ENCODE results near the gene KLHDC7A. TPM values are rescaled to one million over a fixed set of nuclear protein-coding genes. Genes with fewer than 3 reads are reported as not detected.

The KLHDC7A gene
- total and polyA plus RNA-seq, 2 donors (not counting 3 experiments of a cell fraction or from before 2014, with no cell fraction given), result not detected

- no TSS peak for BruUV-seq (replicated peaks)
- H2AFZ ChIP-seq (ENCODE audit: low read depth, low read length), result no peak overlapping the region
- no peaks in the 10 kb centered on the region for H3K36me3 ChIP-seq (ENCODE audit: control insufficient read depth in 2 of 2, extremely low read depth in 1 of 2, insufficient read depth in 2 of 2, low read length in 2 of 2)
- CTCF ChIA-PET, result no interaction called here
- DNase-seq (ENCODE audit: low read depth, low spot score) (no peak), FAIRE-seq (no peak)
- no peaks in the 10 kb centered on the region for H3K27me3 ChIP-seq (ENCODE audit: control insufficient read depth in 2 of 2, insufficient read depth in 2 of 2, low read length in 2 of 2)
- H3K4me1 ChIP-seq (ENCODE audit: control insufficient read depth, extremely low read depth, insufficient read depth, low read length), result no peaks in the 10 kb centered on the region
- intact Hi-C loops (cut with micrococcal nuclease), result no loop called here
- peaks cover 3% of the 10 kb centered on the region for H3K9me3 ChIP-seq (replicated peaks; ENCODE audit: control insufficient read depth, insufficient read depth, low read length)
- no peaks in the 10 kb centered on the region for H3K9me1 ChIP-seq (replicated peaks; ENCODE audit: control insufficient read depth, extremely low read depth, insufficient read depth, low read length)
- no peak overlapping the region for H3K4me2 ChIP-seq (ENCODE audit: insufficient read depth, low read length)
- H3K9ac ChIP-seq (replicated peaks; ENCODE audit: extremely low read depth, insufficient read depth, low read length), result no peak overlapping the region
- H3K79me2 ChIP-seq (ENCODE audit: control insufficient read depth, insufficient read depth, low read length), result no peaks in the 10 kb centered on the region
- H3K4me3 ChIP-seq (replicated peaks in 1 of 3; ENCODE audit: insufficient read depth in 1 of 3, low read depth in 1 of 3, low read length in 3 of 3), result no peak overlapping the region
- TF ChIP-seq EZH2 (IDR thresholded peaks at IDR 0.05; ENCODE audit: borderline replicate concordance, low read depth, low read length, severe bottlenecking) (no peak), JUN (IDR thresholded peaks at IDR 0.05; ENCODE audit: borderline replicate concordance, insufficient read depth, insufficient read length, low read depth) (no peak), MYC (IDR thresholded peaks at IDR 0.05; ENCODE audit: low read depth, low read length) (no peak), CTCF (IDR thresholded peaks at IDR 0.05; ENCODE audit: extremely low read depth in 1 of 2, insufficient read depth in 1 of 2, low read depth in 1 of 2, low read length in 2 of 2) (no peak), GATA2 (IDR thresholded peaks at IDR 0.05; ENCODE audit: insufficient read depth, insufficient read length, low read depth, low read length) (no peak)
- POLR2A ChIA-PET, result no interaction called here
- no peaks in the 10 kb centered on the region for H4K20me1 ChIP-seq (replicated peaks; ENCODE audit: control insufficient read depth, extremely low read depth, insufficient read depth, low read length)
- H3K27ac ChIP-seq (ENCODE audit: insufficient read depth, low read depth, low read length), result no peak overlapping the region
- dilution Hi-C loops (cut with MboI; ENCODE audit: extremely low pct_ligation_motif_present, low sequenced_read_pairs), result no loop called here
These were observed 17.7 kb upstream of the KLHDC7A start for GRCh38 chr1:18463063-18463462.

GRCh38 chr1:18463984-18464664, 16.6 kb upstream of the KLHDC7A start:
- CTCF ChIA-PET, result no interaction called here
- no peak overlapping the region for H2AFZ ChIP-seq (ENCODE audit: low read depth, low read length)
- H3K9ac ChIP-seq (replicated peaks; ENCODE audit: extremely low read depth, insufficient read depth, low read length), result no peak overlapping the region
- no peaks in the 10 kb centered on the region for H3K9me1 ChIP-seq (replicated peaks; ENCODE audit: control insufficient read depth, extremely low read depth, insufficient read depth, low read length)
- H3K36me3 ChIP-seq (ENCODE audit: control insufficient read depth in 2 of 2, extremely low read depth in 1 of 2, insufficient read depth in 2 of 2, low read length in 2 of 2), result no peaks in the 10 kb centered on the region
- no peak overlapping the region for H3K4me2 ChIP-seq (ENCODE audit: insufficient read depth, low read length)
- dilution Hi-C loops (cut with MboI; ENCODE audit: extremely low pct_ligation_motif_present, low sequenced_read_pairs) (no loop called here), intact Hi-C loops (cut with micrococcal nuclease) (no loop called here)
- H3K27me3 ChIP-seq (ENCODE audit: control insufficient read depth in 2 of 2, insufficient read depth in 2 of 2, low read length in 2 of 2), result no peaks in the 10 kb centered on the region
- H3K4me1 ChIP-seq (ENCODE audit: control insufficient read depth, extremely low read depth, insufficient read depth, low read length), result no peaks in the 10 kb centered on the region
- no TSS peak for BruUV-seq (replicated peaks)
- no peak overlapping the region for H3K4me3 ChIP-seq (replicated peaks in 1 of 3; ENCODE audit: insufficient read depth in 1 of 3, low read depth in 1 of 3, low read length in 3 of 3)
- FAIRE-seq, result no peak
- H3K27ac ChIP-seq (ENCODE audit: insufficient read depth, low read depth, low read length), result no peak overlapping the region
- H4K20me1 ChIP-seq (replicated peaks; ENCODE audit: control insufficient read depth, extremely low read depth, insufficient read depth, low read length), result no peaks in the 10 kb centered on the region
- no peaks in the 10 kb centered on the region for H3K79me2 ChIP-seq (ENCODE audit: control insufficient read depth, insufficient read depth, low read length)
- POLR2A ChIA-PET, result no interaction called here
- TF ChIP-seq POLR2AphosphoS5 (IDR thresholded peaks at IDR 0.05; ENCODE audit: insufficient read depth, low read depth, low read length), result no peak
- TF ChIP-seq EZH2 (IDR thresholded peaks at IDR 0.05; ENCODE audit: borderline replicate concordance, low read depth, low read length, severe bottlenecking), result no peak
- TF ChIP-seq MAX (IDR thresholded peaks at IDR 0.05; ENCODE audit: insufficient read depth, insufficient read length), result no peak
- no peak for DNase-seq (ENCODE audit: low read depth, low spot score)
- H3K9me3 ChIP-seq (replicated peaks; ENCODE audit: control insufficient read depth, insufficient read depth, low read length), result peaks cover 3% of the 10 kb centered on the region

Data from endothelial cell of umbilical vein (primary cell).